DOHH2 (cell line): Measurements from ENCODE around the gene TRABD2A.
"Not testable (repeated sequence)": the region's sequence is repeated elsewhere in the genome, so short reads cannot be mapped to it uniquely, and the experiment has no call there.

Experiments used
- H3F3A ChIP-seq: fragments of 200-600 bp; sonication (generic), shearing (Covaris generic); 2 replicates; pipeline ENCODE4 v1.6.0; 2016; ENCODE audit warnings: antibody characterized with exemption, mild to moderate bottlenecking; ENCODE audit not compliant: control insufficient read depth, insufficient read depth
- H3K27ac ChIP-seq: fragments of 200-600 bp; sonication (generic); 2 replicates; pipeline ENCODE4 v1.5.1; 2014; ENCODE audit warnings: low read depth, mild to moderate bottlenecking, low read length, moderate library complexity
- H3K27me3 ChIP-seq: fragments of 200-600 bp; sonication (generic); 2 replicates; pipeline ENCODE4 v1.6.1; 2014; ENCODE audit warnings: mild to moderate bottlenecking, low read length, mixed read lengths; ENCODE audit not compliant: control insufficient read depth
- H3K36me3 ChIP-seq: fragments of 200-600 bp; sonication (generic); 2 replicates; pipeline ENCODE4 v1.6.1; 2014; ENCODE audit warnings: mild to moderate bottlenecking, low read length, moderate library complexity, mixed read lengths; ENCODE audit not compliant: control insufficient read depth
- H3K4me1 ChIP-seq: fragments of 200-600 bp; sonication (generic); 2 replicates; pipeline ENCODE4 v1.6.1; 2014; ENCODE audit warnings: mild to moderate bottlenecking, low read length, mixed read lengths; ENCODE audit not compliant: control insufficient read depth
- H3K4me2 ChIP-seq: fragments of 200-600 bp; sonication (generic); 2 replicates; pipeline ENCODE4 v1.6.0; 2014; ENCODE audit warnings: mild to moderate bottlenecking, low read length, moderate library complexity
- H3K4me3 ChIP-seq: fragments of 200-600 bp; sonication (generic); 2 replicates; pipeline ENCODE4 v1.5.1; 2014; ENCODE audit warnings: mild to moderate bottlenecking, low read length, mixed read lengths
- H3K79me2 ChIP-seq: fragments of 200-600 bp; sonication (generic); 2 replicates; pipeline ENCODE4 v1.6.1; 2014; ENCODE audit warnings: mild to moderate bottlenecking, low read length, mixed read lengths; ENCODE audit not compliant: control insufficient read depth
- H3K9me2 ChIP-seq: fragments of 200-600 bp; sonication (generic); replicated peaks from 2 replicates; pipeline ENCODE4 v1.6.1; 2014; ENCODE audit warnings: mild to moderate bottlenecking, low read length, mixed read lengths; ENCODE audit not compliant: control insufficient read depth
- H3K9me3 ChIP-seq: fragments of 200-600 bp; sonication (generic); 2 replicates; pipeline ENCODE4 v1.6.1; 2014; ENCODE audit warnings: antibody characterized with exemption, low read length, mixed read lengths; ENCODE audit not compliant: control insufficient read depth, insufficient read depth
- H4K20me1 ChIP-seq: fragments of 200-600 bp; sonication (generic); 2 replicates; pipeline ENCODE4 v1.6.0; 2014; ENCODE audit warnings: low read depth, mild to moderate bottlenecking, antibody characterized with exemption, low read length, moderate library complexity; ENCODE audit not compliant: control insufficient read depth, insufficient read depth
- EZH2phosphoT487 ChIP-seq: fragments of 200-600 bp; sonication (generic); IDR thresholded peaks from 2 replicates; pipeline ENCODE4 v1.6.1; 2017; ENCODE audit warnings: borderline replicate concordance, mild to moderate bottlenecking, antibody characterized with exemption, low read length, moderate library complexity, mixed read lengths
- TF ChIP-seq, protein P1 (sequence below): fragments of 200-600 bp; sonication (generic); IDR thresholded peaks from one replicate; pipeline ENCODE4 v1.5.1; 2014; ENCODE audit warnings: antibody characterized with exemption, mild to moderate bottlenecking, low read depth, low read length; ENCODE audit not compliant: poor library complexity, severe bottlenecking

Gene TRABD2A

DNA sequence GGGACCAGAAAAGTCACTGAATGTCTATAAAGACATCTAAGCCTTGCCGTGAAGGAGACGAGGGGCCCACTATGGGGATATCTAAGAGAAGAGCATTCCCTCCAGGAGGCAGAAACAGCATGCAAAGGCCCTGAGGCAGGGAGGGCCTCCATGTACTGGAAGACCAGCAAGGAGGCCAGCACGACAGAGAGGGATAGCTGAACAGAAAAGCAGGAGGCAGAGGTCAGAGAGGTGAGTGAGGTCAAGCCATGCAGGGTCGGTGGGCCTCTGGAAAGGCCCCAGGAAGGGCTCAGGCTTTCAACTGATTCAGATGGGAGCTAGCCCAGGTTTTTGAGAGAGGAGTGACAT, 5.7 kb downstream of the TRABD2A start:
- no peaks in the 10 kb centered on the region for H3K79me2 ChIP-seq
- no peak overlapping the region for H3K4me3 ChIP-seq
- TF ChIP-seq EZH2phosphoT487 = no peak
- TF ChIP-seq, protein P1, sequence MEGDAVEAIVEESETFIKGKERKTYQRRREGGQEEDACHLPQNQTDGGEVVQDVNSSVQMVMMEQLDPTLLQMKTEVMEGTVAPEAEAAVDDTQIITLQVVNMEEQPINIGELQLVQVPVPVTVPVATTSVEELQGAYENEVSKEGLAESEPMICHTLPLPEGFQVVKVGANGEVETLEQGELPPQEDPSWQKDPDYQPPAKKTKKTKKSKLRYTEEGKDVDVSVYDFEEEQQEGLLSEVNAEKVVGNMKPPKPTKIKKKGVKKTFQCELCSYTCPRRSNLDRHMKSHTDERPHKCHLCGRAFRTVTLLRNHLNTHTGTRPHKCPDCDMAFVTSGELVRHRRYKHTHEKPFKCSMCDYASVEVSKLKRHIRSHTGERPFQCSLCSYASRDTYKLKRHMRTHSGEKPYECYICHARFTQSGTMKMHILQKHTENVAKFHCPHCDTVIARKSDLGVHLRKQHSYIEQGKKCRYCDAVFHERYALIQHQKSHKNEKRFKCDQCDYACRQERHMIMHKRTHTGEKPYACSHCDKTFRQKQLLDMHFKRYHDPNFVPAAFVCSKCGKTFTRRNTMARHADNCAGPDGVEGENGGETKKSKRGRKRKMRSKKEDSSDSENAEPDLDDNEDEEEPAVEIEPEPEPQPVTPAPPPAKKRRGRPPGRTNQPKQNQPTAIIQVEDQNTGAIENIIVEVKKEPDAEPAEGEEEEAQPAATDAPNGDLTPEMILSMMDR = no peak

DNA sequence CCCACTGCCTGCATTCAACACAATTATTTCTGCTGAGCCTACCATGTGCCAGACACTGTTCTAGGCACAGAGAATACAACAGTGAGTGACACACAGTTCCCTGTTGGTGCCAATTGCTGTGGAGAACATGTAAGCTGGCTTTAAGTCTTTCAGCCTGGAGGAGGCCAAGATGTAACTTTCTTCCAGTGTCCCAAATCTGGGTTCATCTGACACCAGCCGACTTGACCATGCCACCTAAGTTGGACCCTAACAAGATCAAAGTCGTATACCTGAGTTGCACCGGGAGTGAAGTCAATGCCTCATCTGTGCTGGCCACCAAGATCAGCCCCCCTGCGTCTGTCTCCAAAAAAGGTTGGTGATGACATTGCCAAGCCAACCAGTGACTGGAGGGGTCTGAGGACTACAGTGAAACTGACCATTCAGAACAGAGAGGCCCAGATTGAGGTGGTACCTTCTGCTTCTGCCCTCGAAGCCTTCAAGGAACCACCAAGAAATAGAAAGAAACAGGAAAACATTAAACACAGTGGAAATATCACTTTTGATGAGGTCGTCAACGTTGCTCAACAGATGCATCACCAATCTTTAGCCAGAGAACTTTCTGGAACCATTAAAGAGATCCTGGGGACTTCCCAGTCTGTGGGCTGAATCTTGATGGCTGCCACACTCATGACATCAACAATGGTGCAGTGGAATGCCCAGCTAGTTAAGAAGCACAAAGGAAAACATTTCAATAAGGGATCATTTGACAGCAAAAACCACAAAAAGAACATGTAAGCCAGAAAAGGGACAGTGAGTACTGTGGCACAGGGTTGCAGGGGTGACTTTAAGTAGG, 6.3 kb downstream of the TRABD2A start:
- H3K36me3 ChIP-seq = no peaks in the 10 kb centered on the region
- no peaks in the 10 kb centered on the region for H3K9me3 ChIP-seq
- no peaks in the 10 kb centered on the region for H3F3A ChIP-seq
- no peaks in the 10 kb centered on the region for H3K79me2 ChIP-seq
- peaks cover 22% of the 10 kb centered on the region for H3K27me3 ChIP-seq
- no peaks in the 10 kb centered on the region for H4K20me1 ChIP-seq
- no peak overlapping the region for H3K4me3 ChIP-seq
- H3K27ac ChIP-seq = no peak overlapping the region
- H3K4me1 ChIP-seq = peaks cover 1% of the 10 kb centered on the region; the same call in 1 of the 2 replicates
- TF ChIP-seq, protein P1 = no peak
- H3K4me2 ChIP-seq = no peak overlapping the region
- no peaks in the 10 kb centered on the region for H3K9me2 ChIP-seq

More for the DNA sequence above, 5.7 kb downstream of the TRABD2A start:
- Histone ChIP-seq H3K9me2 (no peaks in the 10 kb centered on the region), H4K20me1 (no peaks in the 10 kb centered on the region), H3K4me2 (no peak overlapping the region), H3K9me3 (no peaks in the 10 kb centered on the region), H3K36me3 (no peaks in the 10 kb centered on the region), H3F3A (no peaks in the 10 kb centered on the region), H3K27ac (no peak overlapping the region), H3K27me3 (peaks cover 28% of the 10 kb centered on the region), H3K4me1 (peaks cover 7% of the 10 kb centered on the region)

DNA sequence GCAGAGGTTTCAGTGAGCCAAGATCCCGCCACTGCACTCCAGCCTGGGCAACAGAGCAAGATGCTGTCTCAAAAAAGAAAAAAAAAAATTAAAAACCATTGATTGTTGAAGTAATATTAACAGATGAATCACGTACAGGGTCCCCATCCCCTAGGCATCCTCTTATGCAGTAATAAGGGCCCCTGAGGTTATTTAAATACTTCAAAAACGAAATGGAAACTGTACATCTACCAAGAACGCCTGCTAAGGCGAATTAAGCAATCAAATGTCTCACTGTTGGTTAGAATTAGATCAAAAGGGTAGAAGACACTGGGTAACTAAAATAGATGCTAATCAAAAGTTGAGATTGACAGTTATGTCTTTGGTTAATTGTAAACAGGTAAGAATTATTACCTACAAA, 7.5 kb downstream of the TRABD2A start:
- no peak overlapping the region for H3K4me3 ChIP-seq
- TF ChIP-seq EZH2phosphoT487 = no peak
- TF ChIP-seq, protein P1 = no peak

DNA sequence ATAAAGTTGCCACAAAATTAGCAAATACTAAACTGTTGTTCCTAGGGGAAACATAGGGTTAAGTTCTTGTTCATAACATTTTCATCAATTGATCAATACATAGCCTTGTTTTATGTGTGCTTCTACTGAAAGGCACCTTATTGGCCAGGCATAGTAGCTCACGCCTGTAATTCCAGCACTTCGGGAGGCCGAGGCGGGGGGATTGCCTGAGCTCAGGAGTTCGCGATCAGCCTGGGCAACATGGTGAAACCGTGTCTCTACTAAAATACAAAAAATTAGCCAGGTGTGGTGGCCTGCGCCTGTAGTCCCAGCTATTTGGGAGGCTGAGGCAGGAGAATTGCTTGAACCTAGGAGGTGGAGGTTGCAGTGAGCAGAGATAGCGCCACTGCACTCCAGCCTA, 8.2 kb downstream of the TRABD2A start:
- not testable (repeated sequence) for H3K9me2 ChIP-seq, H3K9me3 ChIP-seq

More for the DNA sequence above, 7.5 kb downstream of the TRABD2A start:
- Histone ChIP-seq H3K9me2 (no peaks in the 10 kb centered on the region), H3K36me3 (no peaks in the 10 kb centered on the region), H3K79me2 (no peaks in the 10 kb centered on the region), H3K27ac (no peak overlapping the region), H3K9me3 (no peaks in the 10 kb centered on the region), H4K20me1 (no peaks in the 10 kb centered on the region), H3K4me1 (no peaks in the 10 kb centered on the region), H3K4me2 (no peak overlapping the region), H3K27me3 (peaks cover 10% of the 10 kb centered on the region; the same call in 1 of the 2 replicates), H3F3A (no peaks in the 10 kb centered on the region)

More for the DNA sequence above, 8.2 kb downstream of the TRABD2A start:
- H3F3A ChIP-seq, H3K4me1 ChIP-seq, H4K20me1 ChIP-seq, H3K79me2 ChIP-seq, H3K4me2 ChIP-seq, H3K27me3 ChIP-seq, H3K36me3 ChIP-seq, H3K4me3 ChIP-seq, H3K27ac ChIP-seq: not testable (repeated sequence)
